Stimulated activated naive CD8-positive, alpha-beta T cell treated with anti-CD3 and anti-CD28 coated beads, Interleukin-15, amount 100 ng/mL, for 72 hours (primary cell): ENCODE results near the gene LPCAT3.
"Not testable (repeated sequence)": the region's sequence is repeated elsewhere in the genome, so short reads cannot be mapped to it uniquely, and the experiment has no call there.

ENCODE experiments used
- ATAC-seq: fragments of 150-1000 bp; cut with Tn5 transposase; 2 replicates; pipeline ENCODE4 v1.10.0; 2021; ENCODE audit warnings: mild to moderate bottlenecking, moderate library complexity
- DNase-seq, 2 donors: peaks; one replicate each; pipeline ENCODE4 v3.0.0; 2021 to 2022
- H3K27ac Mint-ChIP-seq, 2 donors: one replicate each; pipeline ENCODE4 v1.8.0; 2022; ENCODE audit warnings: mild to moderate bottlenecking in 2 of 2, mixed read lengths in 2 of 2, moderate library complexity in 2 of 2
- H3K27me3 Mint-ChIP-seq: one replicate; pipeline ENCODE4 v1.8.0; 2022; ENCODE audit warnings: mixed read lengths
- H3K4me1 Mint-ChIP-seq: one replicate; pipeline ENCODE4 v1.8.0; 2022; ENCODE audit warnings: mild to moderate bottlenecking, mixed read lengths
- H3K4me3 Mint-ChIP-seq, 2 donors: one replicate each; pipeline ENCODE4 v1.8.0; 2022; ENCODE audit warnings: mild to moderate bottlenecking in 2 of 2, mixed read lengths in 2 of 2, moderate library complexity in 1 of 2
- H3K9me3 Mint-ChIP-seq, 2 donors: one replicate each; pipeline ENCODE4 v1.8.0; 2022; ENCODE audit warnings: mixed read lengths in 2 of 2

The LPCAT3 gene

DNA sequence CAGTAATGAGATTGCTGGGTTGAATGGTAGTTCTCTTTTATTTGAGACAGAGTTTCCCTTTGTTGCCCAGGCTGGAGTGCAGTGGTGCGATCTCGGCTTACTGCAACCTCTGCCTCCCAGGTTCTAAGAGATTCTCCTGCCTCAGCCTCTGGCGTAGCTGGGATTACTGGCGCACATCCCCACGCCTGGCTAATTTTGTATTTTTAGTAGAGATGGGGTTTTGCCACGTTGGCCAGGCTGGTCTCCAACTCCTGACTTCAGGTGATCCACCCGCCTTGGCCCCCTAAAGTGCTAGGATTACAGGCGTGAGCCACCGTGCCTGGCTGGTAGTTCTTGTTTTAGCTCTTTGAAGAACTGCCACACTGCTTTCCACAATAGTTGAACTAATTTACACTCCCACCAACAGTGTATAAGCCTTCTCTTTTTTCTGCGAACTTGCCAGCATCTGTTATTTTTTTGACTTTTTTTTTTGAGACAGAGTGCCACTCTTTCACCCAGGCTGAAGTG lies 31.2 kb upstream of the LPCAT3 start:
- not testable (repeated sequence) for H3K9me3 Mint-ChIP-seq, H3K4me3 Mint-ChIP-seq, H3K27ac Mint-ChIP-seq, ATAC-seq, DNase-seq
- H3K4me1 Mint-ChIP-seq, result peaks cover 16% of the 10 kb centered on the region
- H3K27me3 Mint-ChIP-seq, result peaks cover 22% of the 10 kb centered on the region

DNA sequence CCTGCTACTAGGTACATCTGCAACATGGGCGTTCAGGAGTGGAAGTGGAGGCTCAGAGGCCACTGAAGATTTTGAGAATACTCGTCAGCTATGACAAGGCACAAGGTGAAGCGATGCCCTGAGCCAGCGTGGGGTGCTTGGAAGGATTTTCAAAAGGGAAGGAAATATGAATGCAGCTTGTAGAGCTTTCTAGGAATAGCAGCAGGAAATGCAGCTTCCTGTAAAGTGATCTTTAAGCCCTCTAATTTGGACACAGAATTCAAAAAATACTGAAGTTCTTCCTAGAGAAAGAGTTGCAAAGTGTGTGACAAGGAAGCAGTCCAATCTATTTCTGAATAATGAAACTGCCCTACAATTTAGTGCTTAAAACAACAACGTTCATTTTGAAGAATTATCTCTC lies 29.0 kb upstream of the LPCAT3 start:
- H3K4me3 Mint-ChIP-seq, result no peak overlapping the region
- ATAC-seq (no peak), DNase-seq (no peak)
- peaks cover 10% of the 10 kb centered on the region for H3K27me3 Mint-ChIP-seq
- peaks cover 16% of the 10 kb centered on the region for H3K4me1 Mint-ChIP-seq
- no peaks in the 10 kb centered on the region for H3K9me3 Mint-ChIP-seq
- H3K27ac Mint-ChIP-seq, result no peak overlapping the region

DNA sequence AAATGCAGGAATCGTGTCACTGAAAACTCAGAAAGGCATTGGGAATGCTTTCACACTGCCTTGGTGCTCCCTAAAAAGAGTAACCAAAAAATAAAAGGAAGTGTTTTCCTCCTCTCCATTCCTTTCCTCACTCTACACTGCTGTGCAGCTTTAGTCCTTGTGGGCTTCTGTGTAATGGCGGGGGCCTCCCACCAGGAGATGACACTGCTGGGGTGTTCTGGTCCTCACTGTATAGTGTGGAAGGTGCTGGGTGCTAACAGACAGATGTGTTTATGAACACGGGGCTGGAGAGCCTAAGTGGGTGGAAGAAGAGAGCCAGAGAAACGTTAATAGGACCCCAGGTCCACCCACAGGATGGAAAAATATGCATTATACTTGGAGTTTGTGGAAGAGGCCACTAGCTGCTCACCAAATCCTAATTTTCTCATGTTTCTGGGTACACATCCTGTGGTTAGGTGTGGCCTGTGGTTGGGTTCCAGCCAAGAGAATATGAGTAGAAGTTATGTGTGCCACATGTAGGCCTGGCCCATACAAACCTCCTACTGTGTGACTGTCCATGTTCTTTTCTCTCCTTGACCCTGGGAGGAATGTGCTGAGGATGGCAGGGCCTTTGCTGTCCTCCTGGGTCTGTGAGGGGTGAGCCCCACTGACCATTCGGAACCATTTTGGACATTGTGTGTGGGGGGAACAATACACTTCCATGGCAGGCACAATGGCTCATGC lies 28.3 kb upstream of the LPCAT3 start:
- no peak overlapping the region for H3K4me3 Mint-ChIP-seq
- peaks cover 2% of the 10 kb centered on the region for H3K27me3 Mint-ChIP-seq
- H3K4me1 Mint-ChIP-seq, result peaks cover 16% of the 10 kb centered on the region
- no peak for DNase-seq
- peak; percentile 60 for ATAC-seq
- H3K27ac Mint-ChIP-seq, result no peak overlapping the region
- no peaks in the 10 kb centered on the region for H3K9me3 Mint-ChIP-seq

GRCh38 chr12:7045913-7046312 lies 27.6 kb upstream of the LPCAT3 start:
- ATAC-seq (no peak), DNase-seq (no peak)
- Mint-ChIP-seq H3K4me3 (no peak overlapping the region), H3K4me1 (peaks cover 16% of the 10 kb centered on the region), H3K9me3 (no peaks in the 10 kb centered on the region), H3K27me3 (no peaks in the 10 kb centered on the region), H3K27ac (no peak overlapping the region)

- no peaks in the 10 kb centered on the region for H3K27me3 Mint-ChIP-seq
- DNase-seq (no peak), ATAC-seq (no peak)
- H3K27ac Mint-ChIP-seq, result no peak overlapping the region
- peaks cover 13% of the 10 kb centered on the region for H3K4me1 Mint-ChIP-seq
- H3K9me3 Mint-ChIP-seq, result no peaks in the 10 kb centered on the region
- no peak overlapping the region for H3K4me3 Mint-ChIP-seq
Measured at GRCh38 chr12:7042842-7043241, 24.6 kb upstream of the LPCAT3 start.

DNA sequence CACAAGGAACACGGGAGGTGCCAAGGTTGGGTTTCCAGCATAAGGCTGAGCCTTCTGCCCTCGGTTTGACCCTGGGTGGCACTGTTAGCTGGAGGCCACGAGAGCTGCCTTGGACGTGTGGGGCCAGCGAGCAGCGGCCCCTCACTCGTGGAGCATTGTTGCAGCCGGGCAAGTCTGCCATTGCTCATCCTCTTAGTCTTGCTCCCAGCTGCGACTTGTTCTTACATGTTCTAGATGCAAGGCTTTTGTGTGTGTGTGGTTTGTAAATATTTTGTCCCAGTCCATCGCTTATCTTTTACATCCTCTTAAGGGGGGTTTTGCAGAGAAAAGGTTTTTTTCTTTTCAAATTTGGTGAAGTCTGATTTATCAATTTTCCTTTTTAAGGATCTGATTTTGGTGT lies 21.1 kb upstream of the LPCAT3 start:
- peaks cover 9% of the 10 kb centered on the region for H3K4me1 Mint-ChIP-seq
- DNase-seq (no peak), ATAC-seq (no peak)
- H3K27me3 Mint-ChIP-seq, result no peaks in the 10 kb centered on the region
- H3K4me3 Mint-ChIP-seq, result no peak overlapping the region
- H3K9me3 Mint-ChIP-seq, result no peaks in the 10 kb centered on the region
- no peak overlapping the region for H3K27ac Mint-ChIP-seq

GRCh38 chr12:7038591-7038990 lies 20.3 kb upstream of the LPCAT3 start:
- Mint-ChIP-seq H3K27me3 (no peaks in the 10 kb centered on the region), H3K4me1 (peaks cover 9% of the 10 kb centered on the region), H3K27ac (no peak overlapping the region), H3K4me3 (no peak overlapping the region), H3K9me3 (no peaks in the 10 kb centered on the region)
- no peak for ATAC-seq
- DNase-seq, result no peak

- H3K27me3 Mint-ChIP-seq, result not testable (repeated sequence)
Measured at GRCh38 chr12:7037411-7037810, 19.1 kb upstream of the LPCAT3 start.

DNA sequence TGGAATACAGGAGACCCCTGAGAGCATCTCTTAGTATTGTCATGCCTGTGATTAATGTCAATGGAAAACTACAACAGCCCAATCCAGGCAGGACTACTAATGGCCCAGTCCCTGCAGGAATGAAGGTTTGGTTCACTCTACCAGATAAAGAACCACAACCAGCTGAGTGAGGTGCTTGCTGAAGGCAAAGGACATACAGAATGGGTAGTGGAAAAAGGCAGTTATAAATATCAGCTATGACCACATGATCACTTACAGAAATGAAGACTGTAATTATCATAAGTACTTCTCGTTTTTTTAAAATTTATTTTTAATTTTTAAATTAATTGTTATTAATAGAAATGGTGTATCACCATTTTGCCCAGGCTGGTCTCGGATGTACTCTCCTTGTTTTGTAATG lies 17.2 kb upstream of the LPCAT3 start:
- no peaks in the 10 kb centered on the region for H3K9me3 Mint-ChIP-seq

More at GRCh38 chr12:7037411-7037810, 19.1 kb upstream of the LPCAT3 start:
- not testable (repeated sequence) for H3K4me1 Mint-ChIP-seq, H3K9me3 Mint-ChIP-seq, H3K27ac Mint-ChIP-seq, DNase-seq, ATAC-seq, H3K4me3 Mint-ChIP-seq

GRCh38 chr12:7034464-7034863 lies 16.2 kb upstream of the LPCAT3 start:
- H3K4me1 Mint-ChIP-seq, result peaks cover 9% of the 10 kb centered on the region
- no peaks in the 10 kb centered on the region for H3K27me3 Mint-ChIP-seq
- no peak for ATAC-seq
- no peaks in the 10 kb centered on the region for H3K9me3 Mint-ChIP-seq
- no peak overlapping the region for H3K27ac Mint-ChIP-seq
- DNase-seq, result no peak
- H3K4me3 Mint-ChIP-seq, result no peak overlapping the region

More for the DNA sequence above, 17.2 kb upstream of the LPCAT3 start:
- DNase-seq, result no peak
- no peak for ATAC-seq
- Mint-ChIP-seq H3K27me3 (no peaks in the 10 kb centered on the region), H3K27ac (no peak overlapping the region), H3K4me3 (no peak overlapping the region), H3K4me1 (peaks cover 9% of the 10 kb centered on the region)

DNA sequence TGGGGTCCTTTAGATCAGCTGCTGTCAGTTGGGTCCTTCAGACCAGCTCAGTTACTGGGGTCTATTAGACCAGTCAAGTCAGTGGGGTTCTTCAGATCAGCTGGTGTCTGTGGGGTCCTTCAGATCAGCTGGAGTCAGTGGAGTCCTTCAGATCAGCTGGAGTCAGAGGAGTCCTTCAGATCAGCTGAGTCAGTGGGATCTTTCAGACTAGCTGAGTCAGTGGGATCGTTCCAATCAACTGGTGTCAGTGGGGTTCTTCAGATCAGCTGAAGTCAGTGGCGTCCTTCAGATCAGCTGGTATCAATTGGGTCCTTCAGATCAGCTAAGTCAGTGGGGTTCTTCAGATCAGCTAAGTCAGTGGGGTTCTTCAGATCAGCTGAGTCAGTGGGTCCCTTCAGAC lies 14.7 kb upstream of the LPCAT3 start:
- no peak overlapping the region for H3K27ac Mint-ChIP-seq
- no peak overlapping the region for H3K4me3 Mint-ChIP-seq
- DNase-seq (no peak), ATAC-seq (no peak)
- peaks cover 9% of the 10 kb centered on the region for H3K4me1 Mint-ChIP-seq
- H3K27me3 Mint-ChIP-seq, result no peaks in the 10 kb centered on the region
- no peaks in the 10 kb centered on the region for H3K9me3 Mint-ChIP-seq

GRCh38 chr12:7031306-7031705 lies 13.0 kb upstream of the LPCAT3 start:
- H3K9me3 Mint-ChIP-seq, result no peaks in the 10 kb centered on the region
- H3K27ac Mint-ChIP-seq, result no peak overlapping the region
- no peaks in the 10 kb centered on the region for H3K27me3 Mint-ChIP-seq
- DNase-seq (no peak), ATAC-seq (no peak)
- H3K4me1 Mint-ChIP-seq, result peaks cover under 1% of the 10 kb centered on the region
- H3K4me3 Mint-ChIP-seq, result no peak overlapping the region

DNA sequence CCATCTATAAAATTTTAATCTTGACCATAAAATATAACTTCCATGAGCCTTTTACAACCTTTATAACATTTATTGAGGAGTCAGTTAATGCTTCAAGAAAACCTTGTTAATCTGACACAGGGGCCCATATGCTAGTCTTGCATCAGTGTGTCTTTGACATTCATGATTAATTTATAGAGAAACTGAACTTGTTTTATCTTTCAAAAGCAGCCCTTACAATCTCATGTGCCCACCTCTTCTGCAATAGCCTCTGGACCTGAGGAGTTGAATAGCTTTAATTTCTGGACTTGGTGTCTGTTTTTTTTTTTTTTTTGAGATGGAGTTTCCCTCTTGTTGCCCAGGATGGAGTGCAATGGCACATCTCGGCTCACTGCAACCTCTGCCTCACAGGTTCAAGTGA lies 8.6 kb upstream of the LPCAT3 start:
- Mint-ChIP-seq H3K9me3 (no peaks in the 10 kb centered on the region), H3K27ac (no peak overlapping the region), H3K27me3 (no peaks in the 10 kb centered on the region), H3K4me1 (no peaks in the 10 kb centered on the region), H3K4me3 (no peak overlapping the region)
- ATAC-seq (no peak), DNase-seq (no peak)

DNA sequence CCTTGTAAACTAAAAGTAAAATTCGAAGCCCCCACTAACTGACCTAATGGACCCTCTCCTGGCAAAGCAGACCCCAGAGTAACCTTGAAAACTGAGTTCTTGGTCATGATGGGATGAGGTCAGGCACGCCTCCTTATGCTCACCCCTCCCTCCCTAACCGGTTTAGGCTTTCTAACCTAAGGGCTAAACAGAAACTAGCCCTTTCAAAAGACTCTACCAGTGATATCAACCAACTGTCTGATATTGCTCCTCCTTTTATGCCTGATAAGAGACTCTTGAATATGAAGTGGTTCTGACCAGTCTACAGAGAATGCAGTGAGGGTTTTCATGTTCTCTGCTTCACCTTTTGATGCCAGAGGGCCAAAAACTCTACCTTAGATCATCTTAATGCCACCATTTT lies 4.8 kb upstream of the LPCAT3 start:
- Mint-ChIP-seq H3K4me1 (no peaks in the 10 kb centered on the region), H3K4me3 (no peak overlapping the region), H3K9me3 (no peaks in the 10 kb centered on the region), H3K27ac (no peak overlapping the region), H3K27me3 (no peaks in the 10 kb centered on the region)
- ATAC-seq (no peak), DNase-seq (no peak)

DNA sequence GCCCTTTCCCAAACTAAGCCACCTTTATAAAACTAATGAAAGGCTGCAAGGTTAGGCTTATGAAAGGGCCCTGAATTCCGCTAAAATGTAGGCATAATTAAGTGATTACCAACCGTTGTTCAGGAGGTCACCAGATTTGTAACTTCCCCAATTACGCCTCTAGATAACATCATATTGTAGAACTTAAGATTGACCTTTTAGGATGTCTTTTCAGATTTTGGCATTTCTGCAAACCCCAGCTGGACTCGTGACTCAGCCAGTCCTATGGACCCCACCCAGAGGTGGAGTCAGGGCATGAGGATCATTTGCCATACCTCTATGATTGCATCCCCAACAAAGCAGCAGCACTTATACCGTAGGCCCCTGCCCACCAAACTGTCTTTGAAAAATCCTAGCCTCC lies 3.7 kb upstream of the LPCAT3 start:
- H3K4me3 Mint-ChIP-seq, result no peak overlapping the region
- DNase-seq (no peak), ATAC-seq (no peak)
- H3K4me1 Mint-ChIP-seq, result peaks cover 9% of the 10 kb centered on the region
- no peaks in the 10 kb centered on the region for H3K27me3 Mint-ChIP-seq
- H3K9me3 Mint-ChIP-seq, result no peaks in the 10 kb centered on the region
- H3K27ac Mint-ChIP-seq, result no peak overlapping the region

GRCh38 chr12:7019043-7019569 lies 830 bp upstream of the LPCAT3 start:
- Mint-ChIP-seq H3K27me3 (no peaks in the 10 kb centered on the region), H3K9me3 (no peaks in the 10 kb centered on the region), H3K4me3 (peak overlapping the region; percentile 85 to 96), H3K27ac (peak overlapping the region; percentile 21 to 89), H3K4me1 (peaks cover 27% of the 10 kb centered on the region)
- ATAC-seq, result no peak
- no peak for DNase-seq
